ENCODE results near the gene C1orf105.

DNA sequence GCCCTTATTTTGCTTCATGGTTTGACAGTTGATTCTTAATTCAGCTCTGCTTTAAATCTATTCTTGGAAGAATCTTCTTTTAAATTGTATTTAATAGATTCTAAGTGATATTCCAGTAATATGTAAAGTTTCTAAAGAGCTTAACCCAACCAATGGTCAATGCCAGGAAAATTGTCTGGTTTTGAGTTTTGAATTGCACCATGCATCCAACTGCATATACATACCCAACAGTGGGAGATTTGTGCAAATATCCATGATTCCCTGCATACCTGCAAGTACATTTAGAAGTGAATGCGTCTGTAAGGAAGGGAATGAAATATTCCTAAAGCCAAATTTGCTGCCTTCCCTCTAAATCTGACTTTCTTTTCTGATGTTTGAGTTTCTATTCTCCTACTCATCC lies 35.8 kb upstream of the C1orf105 start:
- TF ChIP-seq TAF1 (IDR thresholded peaks at IDR 0.05; ENCODE audit: low read depth, low read length), result no peak
- TF ChIP-seq POLR2A (IDR thresholded peaks at IDR 0.05; ENCODE audit: low read depth, low read length), result no peak
- TF ChIP-seq POLR2AphosphoS5 (IDR thresholded peaks at IDR 0.05; ENCODE audit: low read depth, low read length), result no peak
- TF ChIP-seq POU2F2 (IDR thresholded peaks at IDR 0.05; ENCODE audit: low read depth, low read length), result no peak

Measured in GM12891 (cell line).